ENCODE results near the gene SHD. TPM values are rescaled to one million over a fixed set of nuclear protein-coding genes. Genes with fewer than 3 reads are reported as not detected.

Gene SHD
- total and polyA plus RNA-seq, 9 of the 15 experiments (the other 6 are each of a cell fraction or from before 2014, with no cell fraction given), result 0.05 to 0.62 (median 0.15) TPM; not detected in 5

DNA sequence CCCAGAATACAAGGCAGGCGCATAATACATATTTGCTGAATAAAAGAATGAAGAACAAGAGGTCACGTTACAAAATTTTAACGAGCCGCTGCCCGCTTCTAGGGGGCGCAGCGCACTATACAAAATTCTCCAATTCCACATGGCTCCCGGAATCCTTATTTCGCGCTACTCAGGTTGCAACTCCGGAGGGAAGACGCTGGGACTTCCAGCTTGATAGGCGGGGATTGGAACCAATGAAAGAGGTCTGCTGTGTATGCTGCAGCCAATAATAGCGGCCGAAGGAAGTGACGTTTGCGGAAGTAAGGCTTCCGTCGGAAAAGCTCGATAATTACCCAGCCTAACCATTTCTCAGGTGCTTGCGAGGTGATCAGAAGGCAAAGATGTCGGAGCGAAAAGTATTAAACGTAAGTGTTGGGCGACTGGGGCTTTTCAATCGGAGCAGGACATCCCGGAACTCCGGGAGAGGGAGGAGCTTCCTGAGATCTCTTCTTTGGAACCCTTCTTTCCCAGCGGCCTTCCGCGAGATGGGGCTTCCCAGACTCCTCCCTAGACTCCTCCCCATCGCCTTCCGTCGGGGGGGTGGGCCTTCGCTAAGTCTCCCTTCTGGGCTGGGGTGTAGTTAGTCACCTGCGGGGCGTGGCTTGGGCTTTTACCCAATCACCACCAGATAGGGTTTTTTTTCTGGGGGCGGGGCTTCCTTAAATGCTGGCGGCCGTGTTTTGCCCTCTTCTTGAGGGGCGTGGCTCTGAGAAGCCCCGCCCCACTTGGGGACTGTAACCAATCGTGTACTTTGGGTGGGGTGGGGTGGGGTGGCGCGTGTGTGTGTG, 32.1 kb upstream of the SHD start, which contains the start of gene YJU2 (continued):
- TF ChIP-seq, protein P1, sequence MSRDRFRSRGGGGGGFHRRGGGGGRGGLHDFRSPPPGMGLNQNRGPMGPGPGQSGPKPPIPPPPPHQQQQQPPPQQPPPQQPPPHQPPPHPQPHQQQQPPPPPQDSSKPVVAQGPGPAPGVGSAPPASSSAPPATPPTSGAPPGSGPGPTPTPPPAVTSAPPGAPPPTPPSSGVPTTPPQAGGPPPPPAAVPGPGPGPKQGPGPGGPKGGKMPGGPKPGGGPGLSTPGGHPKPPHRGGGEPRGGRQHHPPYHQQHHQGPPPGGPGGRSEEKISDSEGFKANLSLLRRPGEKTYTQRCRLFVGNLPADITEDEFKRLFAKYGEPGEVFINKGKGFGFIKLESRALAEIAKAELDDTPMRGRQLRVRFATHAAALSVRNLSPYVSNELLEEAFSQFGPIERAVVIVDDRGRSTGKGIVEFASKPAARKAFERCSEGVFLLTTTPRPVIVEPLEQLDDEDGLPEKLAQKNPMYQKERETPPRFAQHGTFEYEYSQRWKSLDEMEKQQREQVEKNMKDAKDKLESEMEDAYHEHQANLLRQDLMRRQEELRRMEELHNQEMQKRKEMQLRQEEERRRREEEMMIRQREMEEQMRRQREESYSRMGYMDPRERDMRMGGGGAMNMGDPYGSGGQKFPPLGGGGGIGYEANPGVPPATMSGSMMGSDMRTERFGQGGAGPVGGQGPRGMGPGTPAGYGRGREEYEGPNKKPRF (IDR thresholded peaks at IDR 0.05; ENCODE audit: low read depth, low read length), result no peak
- 0 out of 2 replicates have a peak, but pooled peaks have one; percentile 48 for TF ChIP-seq NR1H2 (CRISPR knock-in tag; IDR thresholded peaks at IDR 0.05)
- TF ChIP-seq ZNF408 (CRISPR knock-in tag; IDR thresholded peaks at IDR 0.05; ENCODE audit: low read depth), result no peak
- TF ChIP-seq JUNB (CRISPR knock-in tag; conservative IDR thresholded peaks at IDR 0.05), result no peak
- peak; percentile 85 for TF ChIP-seq TAF7 (tag; IDR thresholded peaks at IDR 0.05)
- TF ChIP-seq TOE1 (IDR thresholded peaks at IDR 0.05; ENCODE audit: borderline replicate concordance), result peak; percentile 92
- TF ChIP-seq TOE1 (CRISPR knock-in tag; IDR thresholded peaks at IDR 0.05; ENCODE audit: borderline replicate concordance, low read depth), result no peak
- TF ChIP-seq ZSCAN32 (CRISPR knock-in tag; IDR thresholded peaks at IDR 0.05), result no peak
- peak in 1 of 2 experiments; percentile 51; a peak in 1 of 4 replicates for TF ChIP-seq CSDE1 (IDR thresholded peaks at IDR 0.05)
- TF ChIP-seq, protein P2, sequence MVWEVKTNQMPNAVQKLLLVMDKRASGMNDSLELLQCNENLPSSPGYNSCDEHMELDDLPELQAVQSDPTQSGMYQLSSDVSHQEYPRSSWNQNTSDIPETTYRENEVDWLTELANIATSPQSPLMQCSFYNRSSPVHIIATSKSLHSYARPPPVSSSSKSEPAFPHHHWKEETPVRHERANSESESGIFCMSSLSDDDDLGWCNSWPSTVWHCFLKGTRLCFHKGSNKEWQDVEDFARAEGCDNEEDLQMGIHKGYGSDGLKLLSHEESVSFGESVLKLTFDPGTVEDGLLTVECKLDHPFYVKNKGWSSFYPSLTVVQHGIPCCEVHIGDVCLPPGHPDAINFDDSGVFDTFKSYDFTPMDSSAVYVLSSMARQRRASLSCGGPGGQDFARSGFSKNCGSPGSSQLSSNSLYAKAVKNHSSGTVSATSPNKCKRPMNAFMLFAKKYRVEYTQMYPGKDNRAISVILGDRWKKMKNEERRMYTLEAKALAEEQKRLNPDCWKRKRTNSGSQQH (CRISPR knock-in tag; IDR thresholded peaks at IDR 0.05), result no peak
- TF ChIP-seq ETV1 (tag; conservative IDR thresholded peaks at IDR 0.05; ENCODE audit: low read depth), result peak; percentile 70
- TF ChIP-seq HDAC1 (IDR thresholded peaks at IDR 0.05), result peak in 1 of 2 experiments; percentile 76; a peak in 2 of 4 replicates
- TF ChIP-seq NR2C1 (IDR thresholded peaks at IDR 0.05), result peak; percentile 77
- TF ChIP-seq NR2C1 (tag; IDR thresholded peaks at IDR 0.05), result peak; percentile 70
- TF ChIP-seq, protein P3, sequence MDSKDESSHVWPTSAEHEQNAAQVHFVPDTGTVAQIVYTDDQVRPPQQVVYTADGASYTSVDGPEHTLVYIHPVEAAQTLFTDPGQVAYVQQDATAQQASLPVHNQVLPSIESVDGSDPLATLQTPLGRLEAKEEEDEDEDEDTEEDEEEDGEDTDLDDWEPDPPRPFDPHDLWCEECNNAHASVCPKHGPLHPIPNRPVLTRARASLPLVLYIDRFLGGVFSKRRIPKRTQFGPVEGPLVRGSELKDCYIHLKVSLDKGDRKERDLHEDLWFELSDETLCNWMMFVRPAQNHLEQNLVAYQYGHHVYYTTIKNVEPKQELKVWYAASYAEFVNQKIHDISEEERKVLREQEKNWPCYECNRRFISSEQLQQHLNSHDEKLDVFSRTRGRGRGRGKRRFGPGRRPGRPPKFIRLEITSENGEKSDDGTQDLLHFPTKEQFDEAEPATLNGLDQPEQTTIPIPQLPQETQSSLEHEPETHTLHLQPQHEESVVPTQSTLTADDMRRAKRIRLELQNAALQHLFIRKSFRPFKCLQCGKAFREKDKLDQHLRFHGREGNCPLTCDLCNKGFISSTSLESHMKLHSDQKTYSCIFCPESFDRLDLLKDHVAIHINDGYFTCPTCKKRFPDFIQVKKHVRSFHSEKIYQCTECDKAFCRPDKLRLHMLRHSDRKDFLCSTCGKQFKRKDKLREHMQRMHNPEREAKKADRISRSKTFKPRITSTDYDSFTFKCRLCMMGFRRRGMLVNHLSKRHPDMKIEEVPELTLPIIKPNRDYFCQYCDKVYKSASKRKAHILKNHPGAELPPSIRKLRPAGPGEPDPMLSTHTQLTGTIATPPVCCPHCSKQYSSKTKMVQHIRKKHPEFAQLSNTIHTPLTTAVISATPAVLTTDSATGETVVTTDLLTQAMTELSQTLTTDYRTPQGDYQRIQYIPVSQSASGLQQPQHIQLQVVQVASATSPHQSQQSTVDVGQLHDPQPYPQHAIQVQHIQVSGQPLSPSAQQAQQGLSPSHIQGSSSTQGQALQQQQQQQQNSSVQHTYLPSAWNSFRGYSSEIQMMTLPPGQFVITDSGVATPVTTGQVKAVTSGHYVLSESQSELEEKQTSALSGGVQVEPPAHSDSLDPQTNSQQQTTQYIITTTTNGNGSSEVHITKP (IDR thresholded peaks at IDR 0.05; ENCODE audit: partially characterized antibody), result peak; percentile 93
- 0 out of 2 replicates have a peak, but pooled peaks have one; percentile 42 for TF ChIP-seq OTX1 (CRISPR knock-in tag; IDR thresholded peaks at IDR 0.05)
- TF ChIP-seq ZNF316 (IDR thresholded peaks at IDR 0.05), result no peak
